ENCODE data around the gene NECTIN1. TPM values are rescaled to one million over a fixed set of nuclear protein-coding genes. Genes with fewer than 3 reads are reported as not detected.

NECTIN1 gene
- total and polyA plus RNA-seq, 7 donors = 0.42 to 3.5 (median 1.7) TPM

DNA sequence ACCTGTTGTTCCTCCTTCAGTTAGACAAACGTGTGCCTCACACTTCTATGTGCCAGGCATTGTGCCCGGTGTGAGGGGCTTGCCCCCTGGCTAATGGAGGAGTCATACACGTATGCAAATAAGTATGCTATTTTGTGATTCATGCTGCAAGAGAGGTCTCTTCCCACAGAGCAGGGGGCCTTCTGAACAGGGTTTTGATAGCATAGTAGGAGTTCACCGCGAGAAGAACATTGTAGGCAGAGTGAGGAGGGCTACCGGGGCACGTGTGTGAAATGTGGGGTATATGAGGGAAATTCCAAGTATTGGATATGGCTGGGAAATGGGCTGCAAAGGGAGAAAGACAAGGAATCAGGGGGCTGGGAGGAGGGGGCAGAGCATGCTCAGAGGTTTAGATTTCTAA is 84.5 kb downstream of the NECTIN1 start:
- WGBS, 3 donors = 80 to 88% (median 82%) methylated on average over 7 of the region's 7 CpGs
- Histone ChIP-seq H3K36me3 (ENCODE audit: insufficient read depth in 1 of 2, low read depth in 1 of 2) (no peaks in the 10 kb centered on the region), H3K9me3 (no peaks in the 10 kb centered on the region), H3K4me3 (no peak overlapping the region), H3K27ac (no peak overlapping the region), H3K4me1 (no peaks in the 10 kb centered on the region), H3K27me3 (ENCODE audit: insufficient read depth in 3 of 3, low read length in 2 of 3) (no peaks in the 10 kb centered on the region)
- intact Hi-C loops (cut with DNase I) = no loop called here
- DNase-seq (no peak), ATAC-seq (no peak)
- TF ChIP-seq, protein P1, sequence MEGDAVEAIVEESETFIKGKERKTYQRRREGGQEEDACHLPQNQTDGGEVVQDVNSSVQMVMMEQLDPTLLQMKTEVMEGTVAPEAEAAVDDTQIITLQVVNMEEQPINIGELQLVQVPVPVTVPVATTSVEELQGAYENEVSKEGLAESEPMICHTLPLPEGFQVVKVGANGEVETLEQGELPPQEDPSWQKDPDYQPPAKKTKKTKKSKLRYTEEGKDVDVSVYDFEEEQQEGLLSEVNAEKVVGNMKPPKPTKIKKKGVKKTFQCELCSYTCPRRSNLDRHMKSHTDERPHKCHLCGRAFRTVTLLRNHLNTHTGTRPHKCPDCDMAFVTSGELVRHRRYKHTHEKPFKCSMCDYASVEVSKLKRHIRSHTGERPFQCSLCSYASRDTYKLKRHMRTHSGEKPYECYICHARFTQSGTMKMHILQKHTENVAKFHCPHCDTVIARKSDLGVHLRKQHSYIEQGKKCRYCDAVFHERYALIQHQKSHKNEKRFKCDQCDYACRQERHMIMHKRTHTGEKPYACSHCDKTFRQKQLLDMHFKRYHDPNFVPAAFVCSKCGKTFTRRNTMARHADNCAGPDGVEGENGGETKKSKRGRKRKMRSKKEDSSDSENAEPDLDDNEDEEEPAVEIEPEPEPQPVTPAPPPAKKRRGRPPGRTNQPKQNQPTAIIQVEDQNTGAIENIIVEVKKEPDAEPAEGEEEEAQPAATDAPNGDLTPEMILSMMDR (IDR thresholded peaks at IDR 0.05) = no peak

DNA sequence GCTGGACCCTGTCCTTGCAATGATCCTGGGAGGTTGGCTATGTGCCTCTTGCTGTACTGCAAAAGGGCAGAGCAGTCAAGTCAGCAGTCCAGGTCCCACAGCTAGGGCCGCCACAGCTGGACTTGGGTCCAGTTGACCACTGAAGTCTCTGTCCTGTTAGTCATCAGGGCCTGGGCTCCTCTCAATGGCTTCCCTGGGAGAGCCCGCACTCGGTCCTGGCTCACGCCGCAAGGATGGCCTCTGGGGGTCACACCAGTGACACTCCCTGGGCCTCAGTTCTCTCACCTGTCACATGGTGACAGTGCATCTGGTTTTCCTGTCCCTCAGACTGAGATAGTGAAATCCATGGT is 85.1 kb downstream of the NECTIN1 start:
- no peak for DNase-seq
- Histone ChIP-seq H3K9me3 (no peaks in the 10 kb centered on the region), H3K27me3 (ENCODE audit: insufficient read depth in 3 of 3, low read length in 2 of 3) (peaks cover 0 to 2% (median 0%) of the 10 kb centered on the region in 3 donors), H3K27ac (no peak overlapping the region), H3K4me1 (no peaks in the 10 kb centered on the region), H3K36me3 (ENCODE audit: insufficient read depth in 1 of 2, low read depth in 1 of 2) (no peaks in the 10 kb centered on the region), H3K4me3 (no peak overlapping the region)
- WGBS, 3 donors = 60 to 68% (median 65%) methylated on average over 5 of the region's 5 CpGs
- ATAC-seq = no peak
- intact Hi-C loops (cut with DNase I) = no loop called here
- TF ChIP-seq, protein P1 (IDR thresholded peaks at IDR 0.05) = no peak

DNA sequence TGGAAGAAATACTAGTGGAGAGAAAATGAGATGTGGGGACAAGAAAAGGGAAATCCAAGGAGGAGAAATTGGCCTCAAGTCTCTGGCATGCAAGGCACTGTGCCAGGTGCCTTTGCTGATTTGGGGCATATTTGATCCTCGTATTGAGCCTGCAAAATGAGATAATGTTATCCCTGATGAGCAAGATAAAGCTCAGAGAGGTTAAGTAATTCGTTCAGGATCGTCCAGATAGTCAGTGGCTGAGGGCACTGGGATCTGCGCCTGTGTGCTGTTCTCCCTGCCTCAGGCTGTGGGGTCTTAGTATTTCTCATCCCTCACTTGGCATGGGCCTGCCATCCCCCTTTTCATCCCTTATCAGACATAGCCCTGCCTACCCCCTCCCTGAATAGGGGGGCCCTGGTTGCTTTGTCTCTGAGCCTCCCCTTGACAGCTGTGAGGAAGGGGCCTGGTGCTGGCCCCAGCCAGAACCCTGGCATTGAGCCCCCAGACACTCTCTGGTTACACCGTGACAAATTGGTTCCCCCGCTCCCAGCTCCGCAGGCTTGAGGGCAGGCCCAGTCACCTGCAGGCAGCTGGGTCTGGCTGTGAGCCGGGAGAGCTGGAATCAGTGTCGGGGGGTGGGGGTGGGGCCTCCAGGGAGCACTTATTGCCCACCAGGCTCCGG is 85.7 kb downstream of the NECTIN1 start:
- WGBS, 3 donors = 45 to 60% (median 49%) methylated on average over 10 of the region's 10 CpGs
- Histone ChIP-seq H3K27me3 (ENCODE audit: insufficient read depth in 3 of 3, low read length in 2 of 3) (peaks cover 0 to 2% (median 0%) of the 10 kb centered on the region in 3 donors), H3K27ac (no peak overlapping the region), H3K4me3 (no peak overlapping the region), H3K36me3 (ENCODE audit: insufficient read depth in 1 of 2, low read depth in 1 of 2) (no peaks in the 10 kb centered on the region), H3K4me1 (no peaks in the 10 kb centered on the region), H3K9me3 (no peaks in the 10 kb centered on the region)
- intact Hi-C loops (cut with DNase I) = no loop called here
- TF ChIP-seq, protein P1 (IDR thresholded peaks at IDR 0.05) = no peak
- ATAC-seq = no peak
- no peak for DNase-seq

DNA sequence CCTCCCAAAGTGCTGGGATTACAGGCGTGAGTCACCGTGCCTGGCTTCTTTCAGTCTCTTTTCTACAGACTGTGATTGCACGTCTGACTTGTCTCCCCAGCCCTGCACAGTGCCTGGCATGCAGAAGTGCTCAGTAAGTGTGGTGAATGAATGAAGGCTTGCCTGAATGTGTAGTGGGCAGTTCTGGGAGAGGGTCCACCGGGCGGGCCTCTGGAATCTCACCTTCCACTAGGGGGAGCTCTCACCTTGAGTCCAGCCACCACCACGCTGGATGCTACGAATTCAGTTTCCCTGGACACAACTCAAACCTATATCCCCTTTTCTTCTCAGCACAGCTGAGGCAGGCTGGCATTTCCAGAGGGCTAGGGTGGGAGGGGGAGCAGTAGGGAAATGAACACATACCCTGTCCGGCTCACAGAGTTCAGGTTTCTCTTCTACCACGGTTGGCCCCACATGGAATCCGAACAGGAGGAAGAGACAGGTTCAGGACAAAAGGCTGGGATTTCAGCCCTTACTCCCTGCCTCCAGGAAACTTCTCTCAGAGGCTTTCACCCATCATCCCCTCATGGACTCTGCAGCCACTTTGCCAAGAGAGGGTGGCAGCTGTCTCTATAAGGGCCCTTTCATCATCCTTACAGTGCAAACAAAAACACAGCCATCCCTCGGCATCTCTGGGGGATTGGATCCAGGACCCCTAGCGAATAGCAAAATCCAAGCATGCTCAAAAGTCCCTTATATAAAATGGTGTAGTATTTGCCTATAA is 86.8 kb downstream of the NECTIN1 start:
- no peaks in the 10 kb centered on the region for H3K9me3 ChIP-seq
- TF ChIP-seq, protein P1 (IDR thresholded peaks at IDR 0.05) = peak; percentile 29
- no peak for DNase-seq
- H3K4me3 ChIP-seq = no peak overlapping the region
- no peak overlapping the region for H3K27ac ChIP-seq
- no peaks in the 10 kb centered on the region for H3K4me1 ChIP-seq
- no peak for ATAC-seq
- H3K27me3 ChIP-seq (ENCODE audit: insufficient read depth in 3 of 3, low read length in 2 of 3) = peaks cover 0 to 2% (median 0%) of the 10 kb centered on the region in 3 donors
- no peaks in the 10 kb centered on the region for H3K36me3 ChIP-seq (ENCODE audit: insufficient read depth in 1 of 2, low read depth in 1 of 2)
- intact Hi-C loops (cut with DNase I) = no loop called here
- WGBS, 3 donors = 64 to 69% (median 66%) methylated on average over 11 to 12 of the region's 12 CpGs

All from psoas muscle (tissue), 8 donors.